ENCODE data around the gene SULT1C2.

DNA sequence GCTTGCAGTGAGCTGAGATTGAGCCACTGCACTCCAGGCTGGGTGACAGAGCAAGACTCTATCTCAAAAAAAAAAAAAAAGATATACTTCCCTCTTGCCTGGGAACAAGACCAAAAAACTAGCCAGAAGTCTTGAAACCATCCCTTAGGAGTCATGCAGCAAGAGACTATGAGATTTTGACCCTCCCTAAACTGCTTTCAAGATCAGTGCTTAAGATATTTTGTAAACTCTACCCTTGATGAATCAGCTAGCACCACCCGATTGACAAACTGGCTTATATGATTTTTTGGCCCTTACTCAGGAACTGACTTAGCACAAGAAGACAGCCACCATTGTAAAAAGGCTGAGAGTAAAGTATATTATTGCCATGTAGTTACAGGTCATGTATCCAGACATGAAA lies 45.1 kb upstream of the SULT1C2 start:
- TF ChIP-seq, protein P1, sequence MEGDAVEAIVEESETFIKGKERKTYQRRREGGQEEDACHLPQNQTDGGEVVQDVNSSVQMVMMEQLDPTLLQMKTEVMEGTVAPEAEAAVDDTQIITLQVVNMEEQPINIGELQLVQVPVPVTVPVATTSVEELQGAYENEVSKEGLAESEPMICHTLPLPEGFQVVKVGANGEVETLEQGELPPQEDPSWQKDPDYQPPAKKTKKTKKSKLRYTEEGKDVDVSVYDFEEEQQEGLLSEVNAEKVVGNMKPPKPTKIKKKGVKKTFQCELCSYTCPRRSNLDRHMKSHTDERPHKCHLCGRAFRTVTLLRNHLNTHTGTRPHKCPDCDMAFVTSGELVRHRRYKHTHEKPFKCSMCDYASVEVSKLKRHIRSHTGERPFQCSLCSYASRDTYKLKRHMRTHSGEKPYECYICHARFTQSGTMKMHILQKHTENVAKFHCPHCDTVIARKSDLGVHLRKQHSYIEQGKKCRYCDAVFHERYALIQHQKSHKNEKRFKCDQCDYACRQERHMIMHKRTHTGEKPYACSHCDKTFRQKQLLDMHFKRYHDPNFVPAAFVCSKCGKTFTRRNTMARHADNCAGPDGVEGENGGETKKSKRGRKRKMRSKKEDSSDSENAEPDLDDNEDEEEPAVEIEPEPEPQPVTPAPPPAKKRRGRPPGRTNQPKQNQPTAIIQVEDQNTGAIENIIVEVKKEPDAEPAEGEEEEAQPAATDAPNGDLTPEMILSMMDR (conservative IDR thresholded peaks at IDR 0.05; ENCODE audit: low read length): no peak
- TF ChIP-seq EZH2phosphoT487 (IDR thresholded peaks at IDR 0.05; ENCODE audit: borderline replicate concordance): no peak

Data from Loucy (cell line).